Cerebellar cortex (tissue), 1 donor: Measurements from ENCODE around the gene MTOR.
"Not testable (repeated sequence)": the region's sequence is repeated elsewhere in the genome, so short reads cannot be mapped to it uniquely, and the experiment has no call there.

Source experiments
- DNase-seq: peaks from one replicate; pipeline ENCODE4 v3.0.0-alpha.2; 2015; ENCODE audit warnings: low spot score

MTOR gene

DNA sequence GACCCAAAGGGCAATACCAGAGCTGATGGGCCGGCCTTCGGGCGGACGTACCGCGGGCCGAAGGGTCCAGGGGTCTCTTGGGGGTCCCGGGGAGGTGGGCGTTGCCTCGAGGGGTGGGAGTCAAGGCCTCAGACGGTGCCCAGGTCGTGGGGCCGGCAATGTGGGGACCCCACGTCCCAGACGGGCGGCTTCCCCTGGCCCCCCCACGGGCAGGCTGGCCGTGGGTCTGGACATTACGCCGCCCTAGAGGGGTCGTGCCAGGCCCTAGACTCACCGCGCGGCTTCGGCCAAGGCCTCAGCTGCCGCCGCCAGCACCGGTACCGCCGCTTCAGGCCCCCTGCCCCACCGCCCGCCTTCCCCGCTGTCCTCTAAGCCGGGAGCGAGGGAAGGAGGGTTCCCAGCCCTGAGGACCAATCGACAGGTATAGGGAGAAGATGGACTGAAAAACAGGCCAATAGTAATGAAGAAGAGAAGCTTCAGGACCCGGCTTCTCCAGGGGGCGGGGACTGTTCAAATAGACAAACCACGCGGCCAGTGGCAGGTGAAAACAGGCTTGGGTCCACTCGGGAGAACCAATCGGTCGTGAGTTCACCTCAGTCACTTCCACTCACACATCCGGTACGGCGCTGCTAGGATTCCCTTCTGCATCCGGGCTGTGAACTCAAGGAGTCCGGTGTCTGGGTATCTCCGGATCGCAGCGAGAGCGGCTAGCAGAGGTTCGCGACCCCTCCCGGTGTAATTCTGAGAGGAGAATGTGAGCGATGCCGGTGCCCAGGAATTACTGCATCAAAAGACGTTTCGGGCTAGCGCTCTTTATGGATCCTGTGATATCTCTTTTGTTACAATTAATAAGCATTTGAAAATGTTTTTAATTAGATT lies at the start of gene MTOR:
TSS of gene MTOR (minus strand) at position 381 of the 879 bp plus-strand sequence. CDS start 3,142 bp downstream, outside the sequence.
- DNase-seq = peak; percentile 100

- DNase-seq = no peak
These were observed 47.0 kb upstream of the MTOR start for GRCh38 chr1:11309385-11309784.

GRCh38 chr1:11308699-11309224 lies 46.4 kb upstream of the MTOR start:
- DNase-seq = no peak

DNA sequence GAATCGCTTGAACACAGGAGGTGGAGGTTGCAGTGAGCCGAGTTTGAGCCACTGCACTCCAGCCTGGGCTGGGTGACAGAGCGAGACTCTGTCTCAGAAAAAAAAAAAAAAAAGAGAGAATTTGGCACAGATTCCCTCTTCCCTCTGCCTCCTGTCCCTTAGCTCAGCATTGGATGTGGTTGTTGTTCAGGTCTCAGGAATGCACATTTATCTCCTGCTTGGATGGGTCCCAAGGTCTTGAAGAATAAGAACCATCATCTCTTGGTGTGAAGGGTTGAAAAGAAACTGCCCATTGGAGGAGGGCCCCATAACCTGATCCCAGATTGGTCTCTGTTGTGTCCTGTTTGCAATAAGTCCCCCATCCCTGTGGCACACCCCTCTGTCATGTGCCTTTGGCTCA lies 45.5 kb upstream of the MTOR start:
- no peak for DNase-seq

GRCh38 chr1:11305516-11305915 lies 43.2 kb upstream of the MTOR start:
- DNase-seq = not testable (repeated sequence)

DNA sequence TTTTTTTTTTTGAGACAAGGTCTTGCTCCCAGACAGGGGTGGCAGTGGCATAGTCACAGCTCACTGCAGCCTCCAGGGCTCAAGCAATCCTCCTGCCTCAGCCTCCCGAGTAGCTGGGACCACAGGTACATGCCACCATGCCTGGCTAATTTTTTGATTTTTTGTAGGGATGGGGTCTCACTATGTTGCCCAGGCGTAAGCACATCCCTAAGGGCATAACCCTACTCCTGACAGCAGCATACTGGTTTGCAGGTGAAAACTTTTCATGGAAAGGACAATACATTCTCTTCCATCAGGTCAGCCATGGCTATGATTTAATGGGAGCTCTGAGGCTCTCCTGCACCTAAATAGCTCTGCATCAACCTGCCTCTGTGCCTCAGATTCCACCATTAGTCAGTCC lies 40.0 kb upstream of the MTOR start:
- no peak for DNase-seq

DNA sequence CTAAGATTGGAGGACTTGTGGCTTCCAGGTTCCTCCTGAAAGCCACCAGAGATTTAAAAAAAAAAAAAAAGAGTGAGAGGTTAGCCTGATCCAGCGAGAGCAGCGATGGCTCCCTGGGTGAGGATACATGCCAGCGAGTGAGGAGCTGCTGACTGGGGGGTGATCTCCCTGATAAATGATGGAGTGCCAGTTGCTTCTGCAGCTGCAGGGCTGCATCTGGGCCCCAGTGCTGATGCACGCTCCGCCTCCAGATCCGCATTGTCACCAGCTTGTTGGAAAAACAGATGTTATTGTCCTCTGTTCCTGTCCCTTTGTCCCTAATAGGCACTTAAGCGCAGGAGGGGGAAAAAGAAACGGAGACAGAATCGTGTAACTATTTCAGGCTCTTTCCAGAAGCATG lies 39.2 kb upstream of the MTOR start:
- no peak for DNase-seq

DNA sequence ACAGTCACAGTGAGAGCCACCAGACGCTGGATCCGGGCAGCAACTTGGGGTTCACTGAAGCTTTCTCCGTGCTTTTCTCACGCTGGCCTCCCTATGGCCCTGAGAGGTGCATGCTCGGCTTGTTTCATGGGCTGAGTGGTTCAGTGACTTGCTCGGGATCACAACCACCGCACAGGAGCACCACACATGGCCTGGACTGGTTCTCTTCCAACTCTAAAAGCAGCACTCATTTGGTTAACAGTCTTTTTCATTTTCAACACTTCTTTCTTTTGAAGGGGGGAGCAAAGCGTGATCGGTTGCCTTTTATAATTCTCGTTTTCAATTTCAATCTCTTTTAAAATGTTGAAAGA lies 36.8 kb upstream of the MTOR start:
- no peak for DNase-seq

DNA sequence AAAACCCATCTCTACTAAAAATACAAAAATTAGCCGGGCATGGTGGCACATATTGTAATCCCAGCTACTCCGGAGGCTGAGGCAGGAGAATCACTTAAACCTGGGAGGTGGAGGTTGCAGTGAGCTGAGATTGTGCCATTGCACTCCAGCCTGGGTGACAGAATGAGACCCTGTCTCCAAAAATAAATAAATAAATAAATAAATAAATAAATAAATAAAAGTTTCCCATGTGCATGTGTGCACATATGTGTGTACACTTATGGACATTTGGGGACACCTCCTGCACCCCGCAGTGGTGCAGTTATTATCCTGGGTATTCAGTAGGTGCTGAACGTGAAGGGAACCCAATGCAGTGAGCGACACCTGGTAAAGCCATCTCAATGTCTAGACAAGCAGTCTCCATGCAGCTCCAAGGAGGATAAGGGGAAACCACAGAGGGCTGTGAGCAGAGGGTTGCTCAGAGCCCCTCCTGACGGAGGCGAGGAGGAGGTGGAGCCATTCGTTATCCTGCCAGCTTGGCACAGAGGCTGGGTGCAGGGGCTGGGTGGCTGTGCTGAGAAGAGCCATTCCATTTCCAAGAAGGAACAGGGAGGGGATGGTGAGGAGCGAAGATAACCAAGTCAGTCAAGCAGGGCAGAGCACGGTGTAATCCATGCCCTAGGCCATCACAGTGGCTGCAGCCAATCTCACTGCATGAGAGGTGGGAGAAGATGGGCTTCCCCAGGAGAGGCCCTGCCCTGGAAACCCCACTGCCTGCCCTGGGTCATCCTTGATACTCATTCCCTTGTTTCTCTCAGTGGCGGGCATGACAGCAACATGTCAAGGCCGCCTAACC lies 36.3 kb upstream of the MTOR start:
- no peak for DNase-seq

DNA sequence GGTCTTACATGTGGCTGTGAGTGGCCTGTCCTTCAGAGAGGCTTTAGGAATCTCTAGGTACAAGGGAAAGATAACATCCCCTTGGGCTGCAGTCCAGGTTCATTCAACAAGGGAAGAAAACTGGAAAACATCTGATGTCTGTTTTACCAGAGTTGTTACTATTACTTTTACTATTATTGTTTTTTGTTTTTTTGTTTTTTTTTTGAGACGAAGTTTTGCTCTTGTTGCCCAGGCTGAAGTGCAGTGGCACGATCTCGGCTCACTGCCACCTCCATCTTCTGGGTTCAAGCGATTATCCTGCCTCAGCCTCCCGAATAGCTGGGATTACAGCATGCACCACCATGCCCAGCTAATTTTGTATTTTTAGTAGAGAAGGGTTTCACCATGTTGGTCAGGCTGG lies 35.4 kb upstream of the MTOR start:
- not testable (repeated sequence) for DNase-seq

- DNase-seq = no peak
These were observed 33.6 kb upstream of the MTOR start for GRCh38 chr1:11295905-11296304.

DNA sequence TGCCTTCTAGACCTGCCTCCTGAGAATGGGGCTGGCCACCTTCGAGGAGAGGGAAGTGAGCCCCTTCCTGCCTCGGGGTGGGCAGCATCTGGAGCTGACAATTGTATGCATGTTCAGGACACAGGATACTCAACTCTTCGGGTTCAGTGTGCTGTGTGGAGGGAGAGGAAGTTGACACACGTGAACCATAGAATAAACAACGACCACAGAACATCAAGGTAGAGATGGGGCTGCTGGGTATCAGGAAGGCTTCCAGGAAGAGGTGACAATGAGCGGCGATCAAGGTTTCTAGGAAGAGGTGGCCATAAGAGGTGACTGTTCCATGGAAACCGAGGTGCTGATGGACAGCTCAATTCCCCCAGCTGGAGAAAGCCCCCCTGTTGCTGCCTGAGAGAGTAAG lies 32.6 kb upstream of the MTOR start:
- DNase-seq = no peak

GRCh38 chr1:11293856-11294255 lies 31.5 kb upstream of the MTOR start:
- no peak for DNase-seq

DNA sequence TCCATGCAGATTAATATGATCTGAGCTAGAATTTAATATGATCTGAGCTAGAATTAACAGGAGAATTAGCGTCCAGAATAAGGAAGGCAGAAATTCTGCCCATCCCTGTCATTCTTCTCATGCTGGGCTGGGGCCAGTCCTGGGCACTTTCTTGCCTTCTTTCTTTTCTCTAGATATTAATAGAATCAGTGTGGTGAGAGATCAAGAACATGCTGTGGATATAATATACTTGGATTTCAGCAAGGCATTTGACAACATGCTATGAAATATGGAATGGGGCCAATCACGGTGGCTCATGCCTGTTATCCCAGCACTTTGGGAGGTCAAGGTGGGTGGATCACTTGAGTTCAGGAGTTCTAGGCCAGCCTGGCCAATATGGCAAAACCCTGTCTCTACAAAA lies 28.7 kb upstream of the MTOR start:
- DNase-seq = no peak

- DNase-seq = no peak
These were observed 26.7 kb upstream of the MTOR start for GRCh38 chr1:11289064-11289463.

GRCh38 chr1:11286735-11287410 lies 24.5 kb upstream of the MTOR start:
- no peak for DNase-seq

GRCh38 chr1:11285883-11286734 lies 23.8 kb upstream of the MTOR start:
- peak; percentile 33 for DNase-seq

- no peak for DNase-seq
These were observed 22.4 kb upstream of the MTOR start for GRCh38 chr1:11284784-11285183.

- no peak for DNase-seq
These were observed 20.8 kb upstream of the MTOR start for GRCh38 chr1:11283151-11283550.

DNA sequence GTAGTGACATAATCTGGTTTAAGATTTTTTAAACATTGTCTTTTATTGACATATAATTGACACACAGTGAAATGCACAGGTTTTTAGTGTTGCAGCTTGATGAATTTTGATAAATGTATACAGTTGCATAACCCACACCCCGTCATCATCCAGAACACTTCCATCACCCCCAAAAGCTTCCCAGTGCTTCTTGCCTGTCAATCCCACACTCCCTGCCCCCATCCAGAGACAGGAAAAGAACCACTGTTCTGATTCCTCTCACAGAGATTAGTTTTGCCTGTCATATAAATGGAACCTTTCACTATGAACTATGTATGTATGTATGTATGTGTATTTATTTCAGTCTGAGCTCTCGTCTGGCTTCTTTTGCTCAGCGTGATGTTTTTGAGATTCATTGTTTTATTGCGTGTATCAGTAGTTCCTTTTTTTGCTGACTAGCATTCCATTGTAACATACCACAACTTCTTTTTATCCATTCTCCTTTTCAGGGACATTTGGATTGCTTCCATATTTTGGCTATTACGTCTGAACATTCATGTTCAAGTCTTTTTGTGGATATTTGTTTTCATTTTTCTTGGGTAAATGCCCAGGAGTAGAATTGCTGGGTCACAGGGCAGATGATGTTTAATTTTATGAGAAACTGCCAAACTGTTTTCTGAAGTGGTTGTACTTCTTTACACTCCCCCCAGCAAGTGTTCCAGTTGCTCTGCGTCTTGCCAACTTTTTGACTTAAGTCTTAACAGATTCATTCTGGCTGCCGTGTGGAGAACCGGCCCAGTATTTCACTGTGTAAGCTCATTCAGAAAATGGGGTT lies 19.4 kb upstream of the MTOR start:
- no peak for DNase-seq
